Vagina (tissue), 2 donors: ENCODE measurements around the gene MTSS2.

Experiments
- POLR2A ChIP-seq, 2 donors: fragments of 450-650 bp; IDR thresholded peaks; one replicate each; pipeline ENCODE4 v1.6.1; 2017; ENCODE audit warnings: antibody characterized with exemption in 2 of 2, mild to moderate bottlenecking in 2 of 2, moderate library complexity in 2 of 2
- POLR2AphosphoS5 ChIP-seq, 2 donors: sonication (generic); formaldehyde crosslinking; IDR thresholded peaks; one replicate each; pipeline ENCODE4 v1.9.0; 2017; ENCODE audit warnings: antibody characterized with exemption in 2 of 2, mild to moderate bottlenecking in 2 of 2, low read depth in 1 of 2; ENCODE audit not compliant: insufficient read depth in 1 of 2
- TF ChIP-seq, protein P1 (sequence below), 3 experiments: fragments of 450-650 bp in 2 of 3; fragments of 200-600 bp in 1 of 3; sonication (generic) in 1 of 3; IDR thresholded peaks; one replicate each; pipeline ENCODE4 v1.5.1; 2017 to 2019; ENCODE audit warnings: antibody characterized with exemption in 3 of 3, mild to moderate bottlenecking in 2 of 3, moderate library complexity in 2 of 3

- TF ChIP-seq, protein P1, sequence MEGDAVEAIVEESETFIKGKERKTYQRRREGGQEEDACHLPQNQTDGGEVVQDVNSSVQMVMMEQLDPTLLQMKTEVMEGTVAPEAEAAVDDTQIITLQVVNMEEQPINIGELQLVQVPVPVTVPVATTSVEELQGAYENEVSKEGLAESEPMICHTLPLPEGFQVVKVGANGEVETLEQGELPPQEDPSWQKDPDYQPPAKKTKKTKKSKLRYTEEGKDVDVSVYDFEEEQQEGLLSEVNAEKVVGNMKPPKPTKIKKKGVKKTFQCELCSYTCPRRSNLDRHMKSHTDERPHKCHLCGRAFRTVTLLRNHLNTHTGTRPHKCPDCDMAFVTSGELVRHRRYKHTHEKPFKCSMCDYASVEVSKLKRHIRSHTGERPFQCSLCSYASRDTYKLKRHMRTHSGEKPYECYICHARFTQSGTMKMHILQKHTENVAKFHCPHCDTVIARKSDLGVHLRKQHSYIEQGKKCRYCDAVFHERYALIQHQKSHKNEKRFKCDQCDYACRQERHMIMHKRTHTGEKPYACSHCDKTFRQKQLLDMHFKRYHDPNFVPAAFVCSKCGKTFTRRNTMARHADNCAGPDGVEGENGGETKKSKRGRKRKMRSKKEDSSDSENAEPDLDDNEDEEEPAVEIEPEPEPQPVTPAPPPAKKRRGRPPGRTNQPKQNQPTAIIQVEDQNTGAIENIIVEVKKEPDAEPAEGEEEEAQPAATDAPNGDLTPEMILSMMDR (IDR thresholded peaks at IDR 0.05): no peak
- TF ChIP-seq POLR2A (IDR thresholded peaks at IDR 0.05) (no peak), POLR2AphosphoS5 (IDR thresholded peaks at IDR 0.05; ENCODE audit: insufficient read depth in 1 of 2, low read depth in 1 of 2) (no peak)
These were observed 28.0 kb upstream of the MTSS2 start for GRCh38 chr16:70713824-70714223.
